Measurements from ENCODE around the gene GTF2F2. TPM values are rescaled to one million over a fixed set of nuclear protein-coding genes. Genes with fewer than 3 reads are reported as not detected.

The GTF2F2 gene
- total and polyA plus RNA-seq, 2 experiments from 2014 or later = 42.1 to 75.6 TPM

DNA sequence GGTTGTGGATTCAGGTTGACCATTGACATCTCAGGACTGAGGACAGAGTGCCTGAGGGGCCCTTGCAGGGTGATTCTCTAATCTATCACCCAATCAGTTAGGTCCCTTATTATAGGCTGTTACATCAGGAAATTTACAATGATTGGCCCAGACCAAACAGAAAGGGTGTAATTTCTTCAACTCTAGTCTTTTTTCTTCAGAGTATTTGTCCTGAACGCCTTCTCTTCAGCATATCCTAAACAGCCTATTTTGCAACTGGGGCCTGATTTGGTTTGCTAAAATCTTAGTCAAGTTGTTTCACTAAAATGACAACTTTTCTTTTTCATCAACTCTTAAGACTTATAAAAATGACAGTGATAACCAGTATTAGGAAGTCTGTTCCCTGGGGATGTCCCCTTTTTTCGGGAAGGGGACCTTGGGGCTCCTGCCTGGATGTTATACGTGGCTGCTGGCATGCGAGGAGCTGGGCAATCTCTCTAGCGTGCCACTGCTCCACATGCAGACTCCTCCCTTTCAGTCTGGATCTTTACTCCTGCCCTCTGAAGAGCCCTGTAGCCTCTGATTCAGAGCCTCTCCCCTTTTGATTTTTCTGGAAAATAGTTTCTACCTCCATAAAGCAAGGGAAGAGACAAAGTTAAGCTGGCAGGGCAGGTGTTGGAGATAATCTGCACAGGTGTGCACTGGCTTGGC lies 19.6 kb upstream of the GTF2F2 start:
- DNase-seq (ENCODE audit: low spot score) (no peak), ATAC-seq (peak; percentile 66)
- Histone ChIP-seq H3F3A (replicated peaks; ENCODE audit: low read depth) (no peaks in the 10 kb centered on the region), H2AFZ (peak overlapping the region; percentile 77), H3K4me3 (no peak overlapping the region), H4K20me1 (replicated peaks; ENCODE audit: insufficient read depth) (no peaks in the 10 kb centered on the region), H3K4me1 (ENCODE audit: insufficient read depth) (peaks cover 19% of the 10 kb centered on the region), H3K9me2 (ENCODE audit: insufficient read depth) (no peaks in the 10 kb centered on the region), H3K4me2 (no peak overlapping the region), H3K79me2 (replicated peaks; ENCODE audit: insufficient read depth) (no peaks in the 10 kb centered on the region), H3K36me3 (ENCODE audit: insufficient read depth) (no peaks in the 10 kb centered on the region), H3K27me3 (ENCODE audit: insufficient read depth) (no peaks in the 10 kb centered on the region), H3K27ac (ENCODE audit: low read depth) (no peak overlapping the region)
- H3K9me3 Mint-ChIP-seq = no peaks in the 10 kb centered on the region
- H3K4me3 Mint-ChIP-seq = no peak overlapping the region
- no peak overlapping the region for H3K27ac Mint-ChIP-seq
- H3K4me1 Mint-ChIP-seq = peaks cover 32% of the 10 kb centered on the region
- no peaks in the 10 kb centered on the region for H3K36me3 Mint-ChIP-seq (ENCODE audit: low read depth)
- H3K27me3 Mint-ChIP-seq (ENCODE audit: insufficient read depth, low read depth, poor library complexity) = peaks cover 5% of the 10 kb centered on the region
- TF ChIP-seq STAT1 (IDR thresholded peaks at IDR 0.05; ENCODE audit: unreplicated experiment) (no peak), EZH2phosphoT487 (IDR thresholded peaks at IDR 0.05; ENCODE audit: unreplicated experiment) (no peak), JUNB (IDR thresholded peaks at IDR 0.05; ENCODE audit: unreplicated experiment) (no peak), ZNF114 (CRISPR knock-in tag; IDR thresholded peaks at IDR 0.05) (no peak), POLR2AphosphoS5 (IDR thresholded peaks at IDR 0.05; ENCODE audit: low read depth) (no peak), CREB1 (CRISPR knock-in tag; IDR thresholded peaks at IDR 0.05; ENCODE audit: low read depth) (no peak)
- TF ChIP-seq, protein P1, sequence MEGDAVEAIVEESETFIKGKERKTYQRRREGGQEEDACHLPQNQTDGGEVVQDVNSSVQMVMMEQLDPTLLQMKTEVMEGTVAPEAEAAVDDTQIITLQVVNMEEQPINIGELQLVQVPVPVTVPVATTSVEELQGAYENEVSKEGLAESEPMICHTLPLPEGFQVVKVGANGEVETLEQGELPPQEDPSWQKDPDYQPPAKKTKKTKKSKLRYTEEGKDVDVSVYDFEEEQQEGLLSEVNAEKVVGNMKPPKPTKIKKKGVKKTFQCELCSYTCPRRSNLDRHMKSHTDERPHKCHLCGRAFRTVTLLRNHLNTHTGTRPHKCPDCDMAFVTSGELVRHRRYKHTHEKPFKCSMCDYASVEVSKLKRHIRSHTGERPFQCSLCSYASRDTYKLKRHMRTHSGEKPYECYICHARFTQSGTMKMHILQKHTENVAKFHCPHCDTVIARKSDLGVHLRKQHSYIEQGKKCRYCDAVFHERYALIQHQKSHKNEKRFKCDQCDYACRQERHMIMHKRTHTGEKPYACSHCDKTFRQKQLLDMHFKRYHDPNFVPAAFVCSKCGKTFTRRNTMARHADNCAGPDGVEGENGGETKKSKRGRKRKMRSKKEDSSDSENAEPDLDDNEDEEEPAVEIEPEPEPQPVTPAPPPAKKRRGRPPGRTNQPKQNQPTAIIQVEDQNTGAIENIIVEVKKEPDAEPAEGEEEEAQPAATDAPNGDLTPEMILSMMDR (conservative IDR thresholded peaks at IDR 0.05; ENCODE audit: low read depth in 2 of 2) = no peak
- TF ChIP-seq, protein P2, sequence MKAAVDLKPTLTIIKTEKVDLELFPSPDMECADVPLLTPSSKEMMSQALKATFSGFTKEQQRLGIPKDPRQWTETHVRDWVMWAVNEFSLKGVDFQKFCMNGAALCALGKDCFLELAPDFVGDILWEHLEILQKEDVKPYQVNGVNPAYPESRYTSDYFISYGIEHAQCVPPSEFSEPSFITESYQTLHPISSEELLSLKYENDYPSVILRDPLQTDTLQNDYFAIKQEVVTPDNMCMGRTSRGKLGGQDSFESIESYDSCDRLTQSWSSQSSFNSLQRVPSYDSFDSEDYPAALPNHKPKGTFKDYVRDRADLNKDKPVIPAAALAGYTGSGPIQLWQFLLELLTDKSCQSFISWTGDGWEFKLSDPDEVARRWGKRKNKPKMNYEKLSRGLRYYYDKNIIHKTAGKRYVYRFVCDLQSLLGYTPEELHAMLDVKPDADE (IDR thresholded peaks at IDR 0.05) = no peak

DNA sequence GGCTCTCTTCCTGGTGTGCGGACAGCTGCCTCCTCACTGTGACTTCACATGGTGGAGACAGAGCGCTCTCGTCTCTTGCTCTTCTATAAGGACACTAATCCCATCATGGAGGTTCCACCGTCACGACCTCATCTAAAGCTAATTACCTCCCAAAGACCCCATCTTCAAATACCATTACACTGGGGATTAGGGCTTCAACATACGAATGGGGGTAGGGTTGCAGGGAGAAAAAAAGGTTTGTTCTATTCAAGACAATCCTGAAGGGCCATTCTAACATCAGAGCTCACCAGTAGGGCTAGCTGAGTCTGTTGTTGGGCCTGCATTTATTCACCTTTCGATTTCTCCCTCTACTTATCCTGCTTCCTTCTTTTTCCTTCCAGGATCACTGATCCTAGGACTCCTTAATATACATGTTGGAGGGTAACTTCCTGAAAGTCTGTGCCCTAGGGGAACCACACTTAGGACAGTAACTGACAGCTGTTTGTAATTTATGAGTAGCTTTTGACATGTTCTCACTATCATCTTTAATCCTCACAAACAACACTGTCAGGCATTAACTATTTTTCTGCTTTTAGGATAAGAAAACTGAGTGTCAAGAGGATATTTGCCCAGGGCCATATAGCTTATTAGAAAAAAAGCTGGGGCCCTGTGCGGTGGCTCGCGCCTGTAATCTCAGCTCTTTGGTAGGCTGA lies 18.8 kb upstream of the GTF2F2 start:
- Mint-ChIP-seq H3K27ac (no peak overlapping the region), H3K4me3 (no peak overlapping the region), H3K9me3 (0 out of 3 replicates have a peak, but pooled peaks cover 3% of the 10 kb centered on the region), H3K36me3 (ENCODE audit: low read depth) (no peaks in the 10 kb centered on the region; the same call in 2 of the 3 replicates), H3K27me3 (ENCODE audit: insufficient read depth, low read depth, poor library complexity) (peaks cover 5% of the 10 kb centered on the region), H3K4me1 (peaks cover 32% of the 10 kb centered on the region)
- no peaks in the 10 kb centered on the region for H3K79me2 ChIP-seq (replicated peaks; ENCODE audit: insufficient read depth)
- H3K36me3 ChIP-seq (ENCODE audit: insufficient read depth) = no peaks in the 10 kb centered on the region
- peak overlapping the region; percentile 77 for H2AFZ ChIP-seq
- H3K4me1 ChIP-seq (ENCODE audit: insufficient read depth) = peaks cover 19% of the 10 kb centered on the region
- ATAC-seq (peak; percentile 79), DNase-seq (ENCODE audit: low spot score) (no peak)
- no peaks in the 10 kb centered on the region for H3K9me2 ChIP-seq (ENCODE audit: insufficient read depth)
- no peak overlapping the region for H3K4me3 ChIP-seq
- H4K20me1 ChIP-seq (replicated peaks; ENCODE audit: insufficient read depth) = no peaks in the 10 kb centered on the region
- no peak overlapping the region for H3K27ac ChIP-seq (ENCODE audit: low read depth)
- H3K27me3 ChIP-seq (ENCODE audit: insufficient read depth) = no peaks in the 10 kb centered on the region
- H3K4me2 ChIP-seq = no peak overlapping the region
- no peaks in the 10 kb centered on the region for H3F3A ChIP-seq (replicated peaks; ENCODE audit: low read depth)
- TF ChIP-seq JUNB (IDR thresholded peaks at IDR 0.05; ENCODE audit: unreplicated experiment) (no peak), STAT1 (IDR thresholded peaks at IDR 0.05; ENCODE audit: unreplicated experiment) (no peak), EZH2 (IDR thresholded peaks at IDR 0.05; ENCODE audit: low read depth, unreplicated experiment) (no peak), EZH2phosphoT487 (IDR thresholded peaks at IDR 0.05; ENCODE audit: unreplicated experiment) (no peak)
- TF ChIP-seq, protein P3, sequence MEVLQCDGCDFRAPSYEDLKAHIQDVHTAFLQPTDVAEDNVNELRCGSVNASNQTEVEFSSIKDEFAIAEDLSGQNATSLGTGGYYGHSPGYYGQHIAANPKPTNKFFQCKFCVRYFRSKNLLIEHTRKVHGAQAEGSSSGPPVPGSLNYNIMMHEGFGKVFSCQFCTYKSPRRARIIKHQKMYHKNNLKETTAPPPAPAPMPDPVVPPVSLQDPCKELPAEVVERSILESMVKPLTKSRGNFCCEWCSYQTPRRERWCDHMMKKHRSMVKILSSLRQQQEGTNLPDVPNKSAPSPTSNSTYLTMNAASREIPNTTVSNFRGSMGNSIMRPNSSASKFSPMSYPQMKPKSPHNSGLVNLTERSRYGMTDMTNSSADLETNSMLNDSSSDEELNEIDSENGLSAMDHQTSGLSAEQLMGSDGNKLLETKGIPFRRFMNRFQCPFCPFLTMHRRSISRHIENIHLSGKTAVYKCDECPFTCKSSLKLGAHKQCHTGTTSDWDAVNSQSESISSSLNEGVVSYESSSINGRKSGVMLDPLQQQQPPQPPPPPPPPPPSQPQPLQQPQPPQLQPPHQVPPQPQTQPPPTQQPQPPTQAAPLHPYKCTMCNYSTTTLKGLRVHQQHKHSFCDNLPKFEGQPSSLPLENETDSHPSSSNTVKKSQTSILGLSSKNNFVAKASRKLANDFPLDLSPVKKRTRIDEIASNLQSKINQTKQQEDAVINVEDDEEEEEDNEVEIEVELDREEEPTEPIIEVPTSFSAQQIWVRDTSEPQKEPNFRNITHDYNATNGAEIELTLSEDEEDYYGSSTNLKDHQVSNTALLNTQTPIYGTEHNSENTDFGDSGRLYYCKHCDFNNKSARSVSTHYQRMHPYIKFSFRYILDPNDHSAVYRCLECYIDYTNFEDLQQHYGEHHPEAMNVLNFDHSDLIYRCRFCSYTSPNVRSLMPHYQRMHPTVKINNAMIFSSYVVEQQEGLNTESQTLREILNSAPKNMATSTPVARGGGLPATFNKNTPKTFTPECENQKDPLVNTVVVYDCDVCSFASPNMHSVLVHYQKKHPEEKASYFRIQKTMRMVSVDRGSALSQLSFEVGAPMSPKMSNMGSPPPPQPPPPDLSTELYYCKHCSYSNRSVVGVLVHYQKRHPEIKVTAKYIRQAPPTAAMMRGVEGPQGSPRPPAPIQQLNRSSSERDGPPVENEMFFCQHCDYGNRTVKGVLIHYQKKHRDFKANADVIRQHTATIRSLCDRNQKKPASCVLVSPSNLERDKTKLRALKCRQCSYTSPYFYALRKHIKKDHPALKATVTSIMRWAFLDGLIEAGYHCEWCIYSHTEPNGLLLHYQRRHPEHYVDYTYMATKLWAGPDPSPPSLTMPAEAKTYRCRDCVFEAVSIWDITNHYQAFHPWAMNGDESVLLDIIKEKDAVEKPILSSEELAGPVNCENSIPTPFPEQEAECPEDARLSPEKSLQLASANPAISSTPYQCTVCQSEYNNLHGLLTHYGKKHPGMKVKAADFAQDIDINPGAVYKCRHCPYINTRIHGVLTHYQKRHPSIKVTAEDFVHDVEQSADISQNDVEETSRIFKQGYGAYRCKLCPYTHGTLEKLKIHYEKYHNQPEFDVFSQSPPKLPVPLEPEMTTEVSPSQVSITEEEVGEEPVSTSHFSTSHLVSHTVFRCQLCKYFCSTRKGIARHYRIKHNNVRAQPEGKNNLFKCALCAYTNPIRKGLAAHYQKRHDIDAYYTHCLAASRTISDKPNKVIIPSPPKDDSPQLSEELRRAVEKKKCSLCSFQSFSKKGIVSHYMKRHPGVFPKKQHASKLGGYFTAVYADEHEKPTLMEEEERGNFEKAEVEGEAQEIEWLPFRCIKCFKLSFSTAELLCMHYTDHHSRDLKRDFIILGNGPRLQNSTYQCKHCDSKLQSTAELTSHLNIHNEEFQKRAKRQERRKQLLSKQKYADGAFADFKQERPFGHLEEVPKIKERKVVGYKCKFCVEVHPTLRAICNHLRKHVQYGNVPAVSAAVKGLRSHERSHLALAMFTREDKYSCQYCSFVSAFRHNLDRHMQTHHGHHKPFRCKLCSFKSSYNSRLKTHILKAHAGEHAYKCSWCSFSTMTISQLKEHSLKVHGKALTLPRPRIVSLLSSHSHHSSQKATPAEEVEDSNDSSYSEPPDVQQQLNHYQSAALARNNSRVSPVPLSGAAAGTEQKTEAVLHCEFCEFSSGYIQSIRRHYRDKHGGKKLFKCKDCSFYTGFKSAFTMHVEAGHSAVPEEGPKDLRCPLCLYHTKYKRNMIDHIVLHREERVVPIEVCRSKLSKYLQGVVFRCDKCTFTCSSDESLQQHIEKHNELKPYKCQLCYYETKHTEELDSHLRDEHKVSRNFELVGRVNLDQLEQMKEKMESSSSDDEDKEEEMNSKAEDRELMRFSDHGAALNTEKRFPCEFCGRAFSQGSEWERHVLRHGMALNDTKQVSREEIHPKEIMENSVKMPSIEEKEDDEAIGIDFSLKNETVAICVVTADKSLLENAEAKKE (CRISPR knock-in tag; IDR thresholded peaks at IDR 0.05) = no peak

Measured in GM23338 (cell line).